BE2C (cell line): ENCODE results near the gene HSD17B12.
A peak's percentile ranks its signal among the peaks of the same experiment; 100 is the strongest.

ENCODE experiments used
- DNase-seq: peaks from one replicate; pipeline ENCODE4 v3.0.0-alpha.2; 2020
- H3K27me3 ChIP-seq: fragments of 250-450 bp; sonication (Bioruptor Pico); 2 replicates; pipeline ENCODE4 v1.5.1; 2020; ENCODE audit warnings: mild to moderate bottlenecking
- H3K36me3 ChIP-seq: fragments of 250-450 bp; sonication (Bioruptor Pico); 2 replicates; pipeline ENCODE4 v1.5.1; 2020; ENCODE audit warnings: mild to moderate bottlenecking
- H3K4me1 ChIP-seq: fragments of 250-450 bp; sonication (Bioruptor Pico); 2 replicates; pipeline ENCODE4 v1.5.1; 2020
- H3K4me3 ChIP-seq: 2 replicates; pipeline ENCODE4 v1.5.1; 2011; ENCODE audit warnings: low read depth, low read length
- H3K9me3 ChIP-seq: fragments of 250-450 bp; sonication (Bioruptor Pico); 2 replicates; pipeline ENCODE4 v1.5.1; 2020
- TF ChIP-seq, protein P1 (sequence below): IDR thresholded peaks from 2 replicates; pipeline ENCODE4 v1.5.1; 2012; ENCODE audit warnings: mild to moderate bottlenecking, low read depth, low read length

The HSD17B12 gene

DNA sequence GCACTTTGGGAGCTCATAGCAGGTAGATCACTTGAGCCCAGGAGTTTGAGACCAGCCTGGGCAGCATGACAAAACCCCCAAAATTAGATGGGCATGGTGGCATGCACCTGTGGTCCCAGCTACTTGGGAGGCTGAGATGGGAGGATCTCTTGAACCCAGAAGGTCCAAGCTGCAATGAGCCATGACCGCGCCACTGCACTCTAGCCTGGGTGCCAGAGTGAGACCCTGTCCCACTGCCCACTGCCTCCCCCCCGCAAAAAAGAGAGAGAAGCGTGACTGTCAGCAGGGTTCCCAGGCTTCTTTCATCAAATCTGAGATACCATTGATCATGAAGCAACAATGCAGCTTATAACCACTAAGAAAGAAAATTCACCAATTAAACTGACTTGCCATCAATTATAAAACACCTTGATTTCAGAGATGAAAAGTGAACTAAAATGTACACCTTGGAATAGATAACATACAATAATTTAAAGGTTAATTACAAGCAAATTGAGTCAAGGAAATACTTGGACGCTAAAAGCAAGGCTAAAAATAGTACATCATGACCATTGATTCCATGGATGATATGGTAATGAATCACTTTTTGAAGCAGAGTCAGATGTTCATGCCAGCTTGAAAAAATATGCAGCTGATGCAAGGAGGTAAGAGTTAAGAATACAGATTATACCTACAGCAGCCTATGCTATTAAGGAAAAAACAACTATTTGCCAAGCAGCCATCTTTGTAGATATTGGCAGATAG, 109.3 kb downstream of the HSD17B12 start:
- DNase-seq, result no peak
- Histone ChIP-seq H3K36me3 (no peaks in the 10 kb centered on the region), H3K4me3 (no peak overlapping the region), H3K9me3 (no peaks in the 10 kb centered on the region), H3K27me3 (no peaks in the 10 kb centered on the region), H3K4me1 (no peaks in the 10 kb centered on the region)
- TF ChIP-seq, protein P1, sequence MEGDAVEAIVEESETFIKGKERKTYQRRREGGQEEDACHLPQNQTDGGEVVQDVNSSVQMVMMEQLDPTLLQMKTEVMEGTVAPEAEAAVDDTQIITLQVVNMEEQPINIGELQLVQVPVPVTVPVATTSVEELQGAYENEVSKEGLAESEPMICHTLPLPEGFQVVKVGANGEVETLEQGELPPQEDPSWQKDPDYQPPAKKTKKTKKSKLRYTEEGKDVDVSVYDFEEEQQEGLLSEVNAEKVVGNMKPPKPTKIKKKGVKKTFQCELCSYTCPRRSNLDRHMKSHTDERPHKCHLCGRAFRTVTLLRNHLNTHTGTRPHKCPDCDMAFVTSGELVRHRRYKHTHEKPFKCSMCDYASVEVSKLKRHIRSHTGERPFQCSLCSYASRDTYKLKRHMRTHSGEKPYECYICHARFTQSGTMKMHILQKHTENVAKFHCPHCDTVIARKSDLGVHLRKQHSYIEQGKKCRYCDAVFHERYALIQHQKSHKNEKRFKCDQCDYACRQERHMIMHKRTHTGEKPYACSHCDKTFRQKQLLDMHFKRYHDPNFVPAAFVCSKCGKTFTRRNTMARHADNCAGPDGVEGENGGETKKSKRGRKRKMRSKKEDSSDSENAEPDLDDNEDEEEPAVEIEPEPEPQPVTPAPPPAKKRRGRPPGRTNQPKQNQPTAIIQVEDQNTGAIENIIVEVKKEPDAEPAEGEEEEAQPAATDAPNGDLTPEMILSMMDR, result no peak

DNA sequence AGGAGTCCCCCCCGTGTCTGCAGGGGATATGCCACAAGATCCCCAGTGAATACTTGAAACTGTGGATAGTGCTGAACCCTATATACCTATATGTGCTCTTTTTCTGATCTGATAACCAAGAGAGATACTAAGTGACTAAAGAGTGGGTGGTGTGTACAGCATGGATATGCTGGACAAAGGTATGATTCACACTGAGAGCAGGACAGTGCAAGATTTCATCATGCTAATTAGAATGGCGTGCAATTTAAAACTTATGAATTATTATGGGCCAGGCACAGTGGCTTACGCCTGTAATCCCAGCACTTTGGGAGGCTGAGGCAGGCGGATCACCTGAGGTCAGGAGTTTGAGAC, 109.9 kb downstream of the HSD17B12 start:
- TF ChIP-seq, protein P1, result no peak
- DNase-seq, result no peak

DNA sequence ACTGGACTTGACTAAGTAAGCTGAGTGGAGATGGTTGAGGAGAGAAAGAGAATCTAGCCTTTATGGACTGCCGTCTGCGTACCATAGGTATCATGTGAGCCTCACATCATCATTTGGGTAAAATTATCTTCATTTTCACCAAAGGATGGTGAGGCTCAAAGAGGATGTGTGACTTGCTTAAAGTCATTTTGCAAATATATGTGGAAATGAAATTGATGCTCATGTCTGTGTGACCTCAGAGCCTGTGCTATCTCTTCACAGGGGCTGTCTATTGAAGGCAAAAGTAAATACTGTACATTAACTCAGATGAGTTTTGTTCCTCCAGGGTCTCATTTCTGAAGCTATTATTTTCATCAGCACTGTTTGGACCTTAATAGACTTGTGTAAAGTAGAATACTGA, 116.8 kb downstream of the HSD17B12 start:
- H3K4me3 ChIP-seq, result no peak overlapping the region
- H3K9me3 ChIP-seq, result no peaks in the 10 kb centered on the region
- no peak for DNase-seq
- TF ChIP-seq, protein P1, result no peak
- H3K36me3 ChIP-seq, result no peaks in the 10 kb centered on the region
- H3K27me3 ChIP-seq, result no peaks in the 10 kb centered on the region
- H3K4me1 ChIP-seq, result no peaks in the 10 kb centered on the region

More for the DNA sequence above, 109.9 kb downstream of the HSD17B12 start:
- no peaks in the 10 kb centered on the region for H3K4me1 ChIP-seq
- H3K4me3 ChIP-seq, result no peak overlapping the region
- no peaks in the 10 kb centered on the region for H3K36me3 ChIP-seq
- H3K27me3 ChIP-seq, result no peaks in the 10 kb centered on the region
- no peaks in the 10 kb centered on the region for H3K9me3 ChIP-seq

DNA sequence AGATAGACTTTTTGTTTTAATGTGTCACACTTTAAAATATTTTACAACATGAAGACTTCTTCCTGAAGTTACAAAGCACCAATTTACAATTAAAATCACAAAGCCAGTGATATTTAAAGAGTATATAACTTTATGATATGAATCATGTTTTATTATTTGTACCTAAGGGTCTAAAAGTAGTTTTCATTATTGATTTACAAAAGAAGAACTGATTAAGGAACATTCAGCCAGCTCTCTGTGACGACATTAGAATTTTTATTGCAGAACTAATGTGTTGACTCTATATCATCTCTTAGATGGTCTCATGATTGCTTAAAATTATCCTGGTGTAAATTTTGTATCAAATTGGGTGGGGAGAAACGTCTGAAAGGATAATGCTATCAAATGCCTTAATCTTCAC, 117.3 kb downstream of the HSD17B12 start:
- H3K4me3 ChIP-seq, result no peak overlapping the region
- TF ChIP-seq, protein P1, result no peak
- no peak for DNase-seq
- no peaks in the 10 kb centered on the region for H3K27me3 ChIP-seq
- H3K4me1 ChIP-seq, result no peaks in the 10 kb centered on the region
- H3K36me3 ChIP-seq, result no peaks in the 10 kb centered on the region
- H3K9me3 ChIP-seq, result no peaks in the 10 kb centered on the region

DNA sequence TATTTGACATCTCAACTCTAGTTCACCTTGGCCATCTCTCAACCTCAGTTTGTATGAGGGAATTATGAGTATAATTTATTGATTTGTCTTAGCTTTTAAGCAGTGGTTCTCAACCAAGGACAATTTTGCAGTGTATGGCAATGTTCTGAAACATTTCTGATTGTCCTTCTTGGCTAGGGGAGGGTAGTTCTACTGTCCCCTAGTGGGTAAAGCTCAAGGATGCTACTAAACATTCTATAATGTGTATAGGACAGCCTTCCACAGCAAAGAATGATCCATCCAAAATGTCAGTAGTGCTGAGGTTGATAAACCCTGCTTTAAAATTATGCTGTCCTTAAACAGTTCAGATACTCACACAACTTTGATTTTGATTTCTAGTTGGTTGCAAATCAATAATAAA, 122.0 kb downstream of the HSD17B12 start:
- H3K27me3 ChIP-seq, result no peaks in the 10 kb centered on the region
- no peaks in the 10 kb centered on the region for H3K4me1 ChIP-seq
- no peaks in the 10 kb centered on the region for H3K9me3 ChIP-seq
- DNase-seq, result no peak
- TF ChIP-seq, protein P1, result peak; percentile 68
- no peak overlapping the region for H3K4me3 ChIP-seq
- H3K36me3 ChIP-seq, result no peaks in the 10 kb centered on the region

DNA sequence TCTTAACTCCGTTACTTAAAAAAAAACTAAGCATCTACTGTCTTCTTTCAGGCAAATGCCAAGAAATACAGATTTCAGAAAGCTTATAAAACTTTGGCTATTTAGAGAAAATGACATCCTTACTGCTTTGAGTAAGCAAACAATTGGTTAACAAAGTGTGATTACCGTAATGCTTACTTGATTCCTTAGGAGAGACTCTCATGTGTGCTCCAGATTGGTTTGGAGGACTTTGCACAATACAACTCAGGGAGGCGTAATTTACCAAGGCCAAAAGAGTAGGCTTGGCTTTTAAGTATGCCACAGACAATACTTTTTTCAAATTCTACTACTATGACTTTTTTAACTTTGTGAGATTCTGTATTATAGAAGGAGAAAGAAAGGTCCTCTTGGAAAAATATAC, 123.2 kb downstream of the HSD17B12 start:
- Histone ChIP-seq H3K9me3 (no peaks in the 10 kb centered on the region), H3K27me3 (no peaks in the 10 kb centered on the region), H3K4me3 (no peak overlapping the region), H3K4me1 (no peaks in the 10 kb centered on the region), H3K36me3 (no peaks in the 10 kb centered on the region)
- TF ChIP-seq, protein P1, result no peak
- no peak for DNase-seq
